Keratinocyte (primary cell): Measurements from ENCODE around the gene PROCR. TPM values are rescaled to one million over a fixed set of nuclear protein-coding genes. Genes with fewer than 3 reads are reported as not detected.
"Not testable (repeated sequence)": the region's sequence is repeated elsewhere in the genome, so short reads cannot be mapped to it uniquely, and the experiment has no call there.

Experiments
- DNase-seq: peaks from one replicate; pipeline ENCODE4 v3.0.0-alpha.2; 2011; ENCODE audit warnings: low read depth, missing footprints, low spot score
- FAIRE-seq: peaks from 2 replicates; lab custom pipeline; 2011; peaks lifted over from hg19 to GRCh38; lab: Jason Lieb, UNC
- H2AFZ ChIP-seq: 2 replicates; pipeline ENCODE4 v1.6.0; 2012; ENCODE audit warnings: low read length, control low read depth, inconsistent platforms; ENCODE audit not compliant: control insufficient read depth
- H3K27ac ChIP-seq: 2 replicates; pipeline ENCODE4 v1.5.1; 2011; ENCODE audit warnings: low read length; ENCODE audit not compliant: control insufficient read depth, insufficient read depth
- H3K27me3 ChIP-seq: 3 replicates; pipeline ENCODE4 v1.6.0; 2011; ENCODE audit warnings: low read length; ENCODE audit not compliant: control insufficient read depth, insufficient read depth; ENCODE audit errors: extremely low read depth
- H3K36me3 ChIP-seq, 2 experiments: 2 replicates in 1 of 2; 3 replicates in 1 of 2; pipeline ENCODE4 v1.5.1; 2011; ENCODE audit warnings: low read length in 2 of 2, mild to moderate bottlenecking in 1 of 2; ENCODE audit not compliant: control insufficient read depth in 2 of 2, insufficient read depth in 2 of 2; ENCODE audit errors: extremely low read depth in 1 of 2
- H3K4me1 ChIP-seq: 3 replicates; pipeline ENCODE4 v1.5.1; 2011; ENCODE audit warnings: low read length; ENCODE audit not compliant: control insufficient read depth, insufficient read depth; ENCODE audit errors: extremely low read depth
- H3K4me2 ChIP-seq: 3 replicates; pipeline ENCODE4 v1.6.0; 2011; ENCODE audit warnings: low read depth, low read length; ENCODE audit not compliant: control insufficient read depth, insufficient read depth; ENCODE audit errors: extremely low read depth
- H3K4me3 ChIP-seq, 3 experiments: fragments of 200-600 bp in 1 of 3; sonication (generic) in 1 of 3; 2 replicates in 2 of 3; 3 replicates in 1 of 3; pipeline ENCODE4 v1.5.1; 2011 to 2016; ENCODE audit warnings: low read length in 3 of 3, mild to moderate bottlenecking in 3 of 3, control low read depth in 2 of 3, inconsistent platforms in 1 of 3, low read depth in 1 of 3, mixed read lengths in 1 of 3, mixed run types in 1 of 3, moderate library complexity in 1 of 3; ENCODE audit not compliant: control insufficient read depth in 2 of 3, insufficient read depth in 2 of 3; ENCODE audit errors: extremely low read depth in 1 of 3
- H3K79me2 ChIP-seq: 2 replicates; pipeline ENCODE4 v1.6.0; 2012; ENCODE audit warnings: low read length; ENCODE audit not compliant: control insufficient read depth, insufficient read depth
- H3K9ac ChIP-seq: 3 replicates; pipeline ENCODE4 v1.6.0; 2011; ENCODE audit warnings: low read length; ENCODE audit not compliant: control insufficient read depth, insufficient read depth; ENCODE audit errors: extremely low read depth
- H3K9me1 ChIP-seq: 3 replicates; pipeline ENCODE4 v1.6.0; 2011; ENCODE audit warnings: low read length; ENCODE audit not compliant: control insufficient read depth, insufficient read depth; ENCODE audit errors: extremely low read depth
- H3K9me3 ChIP-seq: 2 replicates; pipeline ENCODE4 v1.5.1; 2012; ENCODE audit warnings: low read depth, low read length; ENCODE audit not compliant: control insufficient read depth
- H4K20me1 ChIP-seq: 3 replicates; pipeline ENCODE4 v1.6.0; 2011; ENCODE audit warnings: low read length; ENCODE audit not compliant: control insufficient read depth, insufficient read depth; ENCODE audit errors: extremely low read depth
- CTCF ChIP-seq, 3 experiments: IDR thresholded peaks in 1 of 3; conservative IDR thresholded peaks in 1 of 3; optimal IDR thresholded peaks in 1 of 3; 2 replicates in 2 of 3; 3 replicates in 1 of 3; pipeline versions ENCODE3 to v1.5.1; 2011; ENCODE audit warnings: low read length in 3 of 3, mild to moderate bottlenecking in 3 of 3, moderate library complexity in 2 of 3, control low read depth in 1 of 3, inconsistent platforms in 1 of 3; ENCODE audit not compliant: insufficient read depth in 2 of 3; ENCODE audit errors: extremely low read depth in 1 of 3
- EZH2 ChIP-seq: IDR thresholded peaks from one replicate; pipeline ENCODE4 v1.6.1; 2012; ENCODE audit warnings: inconsistent platforms, mild to moderate bottlenecking, low read length, moderate library complexity
- dilution Hi-C: fragments of 300-500 bp; cut with MboI; formaldehyde crosslinking; loops from one replicate; pipeline ENCODE4 v1.7.0; 2020; ENCODE audit warnings: low sequenced_read_pairs; ENCODE audit not compliant: extremely low pct_ligation_motif_present
- polyA plus RNA-seq, 5 experiments: library from polyadenylated mRNA; depleted of rRNA in 3 of 5; stranded (reverse) in 3 of 5; stranded (forward) in 1 of 5; unstranded in 1 of 5; fragments of >200 nt; gene quantifications; 1 replicate in 1 of 5; 2 replicates in 3 of 5; 3 replicates in 1 of 5; pipeline versions ENCODE4 v1.2.1 to v1.2.3, GENCODE V29; 2011 to 2012; ENCODE audit warnings: missing spikeins in 2 of 5, low read depth in 1 of 5, low replicate concordance in 1 of 5

Gene PROCR
- polyA plus RNA-seq, 1 donor (not counting 4 experiments of a cell fraction or from before 2014, with no cell fraction given): 74.1 TPM

- Histone ChIP-seq H3K9ac (no peak overlapping the region), H3K4me3 (no peak overlapping the region), H3K27me3 (no peaks in the 10 kb centered on the region), H3K27ac (peak overlapping the region; percentile 28), H2AFZ (no peak overlapping the region), H4K20me1 (no peaks in the 10 kb centered on the region), H3K9me3 (peaks cover 3% of the 10 kb centered on the region), H3K79me2 (no peaks in the 10 kb centered on the region), H3K36me3 (no peaks in the 10 kb centered on the region), H3K9me1 (no peaks in the 10 kb centered on the region), H3K4me2 (no peak overlapping the region), H3K4me1 (peaks cover 3% of the 10 kb centered on the region)
- TF ChIP-seq CTCF (optimal IDR thresholded peaks at IDR 0.05 in 1 of 3, IDR thresholded peaks at IDR 0.05 in 1 of 3, conservative IDR thresholded peaks at IDR 0.05 in 1 of 3; ENCODE audit: extremely low read depth in 1 of 3, insufficient read depth in 2 of 3, low read length in 3 of 3): no peak
- TF ChIP-seq EZH2: no peak
- DNase-seq (no peak), FAIRE-seq (no peak)
- dilution Hi-C loops: no loop called here
Observed at GRCh38 chr20:35200267-35200666, 28.4 kb downstream of the PROCR start.

GRCh38 chr20:35201467-35201866 is 29.6 kb downstream of the PROCR start:
- H3K9me3 ChIP-seq, H3K4me1 ChIP-seq, H2AFZ ChIP-seq, FAIRE-seq, H3K27me3 ChIP-seq, H3K4me2 ChIP-seq, DNase-seq, H3K36me3 ChIP-seq, H3K79me2 ChIP-seq, dilution Hi-C loops, H4K20me1 ChIP-seq, H3K9me1 ChIP-seq, H3K4me3 ChIP-seq, H3K27ac ChIP-seq, H3K9ac ChIP-seq: not testable (repeated sequence)

- Histone ChIP-seq H2AFZ (no peak overlapping the region), H3K4me3 (no peak overlapping the region), H3K27me3 (no peaks in the 10 kb centered on the region), H3K4me2 (no peak overlapping the region), H3K4me1 (no peaks in the 10 kb centered on the region), H3K36me3 (no peaks in the 10 kb centered on the region), H3K79me2 (no peaks in the 10 kb centered on the region), H3K9me3 (no peaks in the 10 kb centered on the region), H3K9me1 (no peaks in the 10 kb centered on the region), H3K9ac (no peak overlapping the region), H3K27ac (no peak overlapping the region), H4K20me1 (no peaks in the 10 kb centered on the region)
- DNase-seq (no peak), FAIRE-seq (peak; percentile 17)
- dilution Hi-C loops: no loop called here
- TF ChIP-seq CTCF (optimal IDR thresholded peaks at IDR 0.05 in 1 of 3, IDR thresholded peaks at IDR 0.05 in 1 of 3, conservative IDR thresholded peaks at IDR 0.05 in 1 of 3; ENCODE audit: extremely low read depth in 1 of 3, insufficient read depth in 2 of 3, low read length in 3 of 3): no peak
- TF ChIP-seq EZH2: no peak
Observed at GRCh38 chr20:35206802-35207201, 34.9 kb downstream of the PROCR start.
